Effector memory CD4-positive, alpha-beta T cell (primary cell): Measurements from ENCODE around the gene PAN2.
A peak's percentile ranks its signal among the peaks of the same experiment; 100 is the strongest.
"Not testable (repeated sequence)": the region's sequence is repeated elsewhere in the genome, so short reads cannot be mapped to it uniquely, and the experiment has no call there.

Experiments used
- DNase-seq, 3 donors: peaks; one replicate each; pipeline ENCODE4 v3.0.0-alpha.2; 2020
- H3K27ac ChIP-seq: 2 replicates; pipeline ENCODE4 v1.7.0; 2013; ENCODE audit warnings: mild to moderate bottlenecking, low read length, moderate library complexity; ENCODE audit not compliant: insufficient read depth, poor library complexity, severe bottlenecking
- H3K27me3 ChIP-seq: replicated peaks from 2 replicates; pipeline ENCODE4 v1.7.0; 2013; ENCODE audit warnings: mild to moderate bottlenecking, low read length; ENCODE audit not compliant: insufficient read depth, control insufficient read depth, poor library complexity, severe bottlenecking
- H3K36me3 ChIP-seq: 2 replicates; pipeline ENCODE4 v1.7.0; 2013; ENCODE audit warnings: mild to moderate bottlenecking, low read length, moderate library complexity; ENCODE audit not compliant: control insufficient read depth, insufficient read depth
- H3K4me1 ChIP-seq: 2 replicates; pipeline ENCODE4 v1.7.0; 2013; ENCODE audit warnings: low read length, mild to moderate bottlenecking; ENCODE audit not compliant: control insufficient read depth, insufficient read depth, poor library complexity, severe bottlenecking
- H3K4me3 ChIP-seq: 2 replicates; pipeline ENCODE4 v1.7.0; 2013; ENCODE audit warnings: low read length, low read depth, mild to moderate bottlenecking; ENCODE audit not compliant: insufficient read depth, poor library complexity, severe bottlenecking
- H3K9me3 ChIP-seq: 2 replicates; pipeline ENCODE4 v1.7.0; 2013; ENCODE audit warnings: mild to moderate bottlenecking, low read length, moderate library complexity; ENCODE audit not compliant: control insufficient read depth

Gene PAN2

DNA sequence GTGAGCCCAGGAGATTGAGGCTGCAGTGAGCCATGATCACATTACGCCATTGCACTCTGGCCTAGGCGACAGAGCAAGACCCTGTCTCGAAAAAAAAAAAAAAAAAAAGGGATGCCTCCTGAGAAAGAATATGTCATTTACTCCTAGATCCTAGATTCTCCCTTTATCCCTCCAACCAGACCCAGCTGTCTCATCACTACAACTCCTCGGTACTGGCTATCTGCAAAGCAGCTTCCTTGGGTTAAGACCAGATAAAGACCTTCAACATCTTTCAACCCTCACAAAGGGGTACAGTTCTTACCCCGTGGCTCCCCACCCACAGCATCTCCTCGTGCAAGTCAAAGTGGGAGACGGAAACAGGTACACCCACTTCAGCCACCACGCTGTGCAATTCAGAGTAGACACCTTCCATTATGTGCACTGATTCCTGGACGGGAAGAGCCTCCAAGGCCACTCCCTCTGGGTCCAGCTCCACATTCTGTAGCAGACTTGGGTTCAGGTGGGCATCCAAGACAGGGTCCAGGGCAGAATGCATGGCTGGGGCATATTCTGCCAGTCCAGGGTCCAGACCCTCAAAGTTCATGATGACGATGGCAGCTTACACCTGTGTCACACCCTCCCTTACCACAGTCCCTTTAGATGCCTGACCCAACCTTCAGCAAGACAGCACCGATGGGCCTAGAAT is 1.1 kb downstream of the PAN2 start:
- Histone ChIP-seq H3K27ac (peak overlapping the region; percentile 96), H3K36me3 (peaks cover 6% of the 10 kb centered on the region), H3K4me1 (peaks cover 19% of the 10 kb centered on the region), H3K9me3 (no peaks in the 10 kb centered on the region), H3K4me3 (peak overlapping the region; percentile 54), H3K27me3 (no peaks in the 10 kb centered on the region)
- no peak for DNase-seq

DNA sequence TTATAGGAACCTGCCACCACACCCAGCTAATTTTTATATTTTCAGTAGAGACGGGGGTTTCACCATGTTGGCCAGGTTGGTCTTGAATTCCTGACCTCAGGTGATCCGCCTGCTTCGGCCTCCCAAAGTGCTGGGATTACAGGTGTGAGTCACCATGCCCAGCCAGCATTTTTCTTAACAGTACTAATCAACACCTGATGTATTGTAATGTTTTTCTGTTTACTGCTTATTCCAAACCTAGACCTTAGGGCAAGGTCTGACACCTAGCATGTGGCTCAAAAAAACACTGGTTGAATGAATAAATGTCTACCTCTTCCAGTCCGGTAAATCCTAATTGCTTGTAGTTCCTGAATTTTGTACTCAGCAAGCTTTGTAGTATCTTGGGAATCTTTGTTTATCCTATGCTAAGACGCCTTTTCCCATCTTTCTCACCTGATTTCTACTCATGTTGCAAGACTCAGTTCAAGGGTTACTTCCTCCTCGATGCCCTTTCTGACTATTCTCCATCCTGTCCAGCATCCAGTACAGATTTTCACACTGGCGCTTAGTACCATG is 2.8 kb downstream of the PAN2 start:
- Histone ChIP-seq H3K27me3 (no peaks in the 10 kb centered on the region), H3K27ac (no peak overlapping the region), H3K4me3 (no peak overlapping the region), H3K4me1 (peaks cover 19% of the 10 kb centered on the region), H3K36me3 (peaks cover 18% of the 10 kb centered on the region), H3K9me3 (no peaks in the 10 kb centered on the region)
- DNase-seq, result no peak

GRCh38 chr12:56326533-56326932 is 7.3 kb downstream of the PAN2 start:
- no peak for DNase-seq
- Histone ChIP-seq H3K27me3 (no peaks in the 10 kb centered on the region), H3K4me3 (no peak overlapping the region), H3K27ac (no peak overlapping the region), H3K4me1 (no peaks in the 10 kb centered on the region), H3K36me3 (peaks cover 50% of the 10 kb centered on the region), H3K9me3 (no peaks in the 10 kb centered on the region)

- H3K9me3 ChIP-seq, result no peaks in the 10 kb centered on the region
- H3K36me3 ChIP-seq, result peaks cover 50% of the 10 kb centered on the region
- H3K4me1 ChIP-seq, result no peaks in the 10 kb centered on the region
Observed at GRCh38 chr12:56326126-56326525, 7.7 kb downstream of the PAN2 start.

DNA sequence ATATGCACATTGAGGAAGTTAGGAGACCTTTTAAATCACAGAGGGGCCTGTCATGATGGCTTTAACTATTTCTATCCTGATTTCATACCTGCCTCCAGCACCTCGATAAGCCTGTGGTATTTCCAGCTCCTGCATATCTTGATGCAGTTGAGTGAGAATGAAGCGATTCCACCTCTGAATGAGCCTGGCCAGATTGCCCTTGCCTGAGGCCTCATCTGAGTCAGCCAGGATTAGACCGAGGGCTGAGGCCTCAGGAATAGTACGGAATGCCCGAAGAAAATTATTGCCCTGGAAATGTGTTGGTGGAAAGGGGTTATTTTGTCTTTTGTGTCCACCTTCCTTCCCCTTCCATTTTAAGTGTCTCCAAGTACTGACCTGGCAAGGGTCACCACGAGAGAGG is 9.6 kb downstream of the PAN2 start:
- peaks cover 58% of the 10 kb centered on the region for H3K36me3 ChIP-seq
- no peak for DNase-seq
- H3K27ac ChIP-seq, result no peak overlapping the region
- no peaks in the 10 kb centered on the region for H3K27me3 ChIP-seq
- H3K4me3 ChIP-seq, result no peak overlapping the region
- H3K9me3 ChIP-seq, result no peaks in the 10 kb centered on the region
- no peaks in the 10 kb centered on the region for H3K4me1 ChIP-seq

More at GRCh38 chr12:56326126-56326525, 7.7 kb downstream of the PAN2 start:
- H3K4me3 ChIP-seq, result no peak overlapping the region
- H3K27ac ChIP-seq, result no peak overlapping the region
- H3K27me3 ChIP-seq, result no peaks in the 10 kb centered on the region
- no peak for DNase-seq

DNA sequence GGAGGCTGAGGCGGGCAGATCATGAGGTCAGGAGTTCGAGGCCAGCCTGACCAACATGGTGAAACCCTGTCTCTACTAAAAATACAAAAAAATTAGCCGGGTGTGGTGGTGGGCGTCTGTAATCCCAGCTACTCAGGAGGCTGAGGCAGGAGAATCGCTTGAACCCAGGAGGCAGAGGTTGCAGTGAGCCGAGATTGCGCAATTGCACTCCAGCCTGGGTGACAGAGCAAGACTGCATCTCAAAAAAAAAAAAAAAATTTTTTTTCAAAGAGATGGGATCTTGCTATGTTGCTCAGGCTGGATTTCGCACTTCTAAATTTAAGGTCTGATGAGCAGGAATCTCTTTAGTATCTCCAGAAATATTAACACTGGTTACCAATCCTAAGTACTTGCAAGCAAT is 12.2 kb downstream of the PAN2 start:
- not testable (repeated sequence) for H3K9me3 ChIP-seq, H3K27ac ChIP-seq, DNase-seq, H3K4me3 ChIP-seq, H3K27me3 ChIP-seq, H3K4me1 ChIP-seq
- H3K36me3 ChIP-seq, result peaks cover 42% of the 10 kb centered on the region

DNA sequence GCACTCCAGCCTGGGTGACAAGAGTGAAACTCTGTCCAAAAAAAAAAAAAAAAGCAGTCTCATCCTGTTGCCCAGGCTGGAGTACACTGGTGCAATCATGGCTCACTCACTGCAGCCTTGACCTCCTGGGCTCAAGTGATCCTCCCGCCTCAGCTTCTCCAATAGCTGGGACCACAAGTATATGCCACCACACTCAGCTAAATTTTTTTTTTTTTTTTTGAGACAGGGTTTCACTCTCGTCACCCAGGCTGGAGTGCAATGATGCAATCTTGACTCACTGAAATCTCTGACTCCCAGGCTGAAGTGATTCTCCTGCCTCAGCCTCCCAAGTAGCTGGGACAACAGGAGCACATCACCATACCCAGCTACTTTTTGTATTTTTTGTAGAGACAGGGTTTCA is 12.8 kb downstream of the PAN2 start:
- Histone ChIP-seq H3K27ac (no peak overlapping the region), H3K9me3 (no peaks in the 10 kb centered on the region), H3K4me3 (no peak overlapping the region), H3K36me3 (peaks cover 40% of the 10 kb centered on the region), H3K27me3 (no peaks in the 10 kb centered on the region), H3K4me1 (peaks cover 5% of the 10 kb centered on the region)
- DNase-seq, result no peak

GRCh38 chr12:56317675-56318074 is 16.1 kb downstream of the PAN2 start:
- DNase-seq, result no peak
- Histone ChIP-seq H3K27ac (no peak overlapping the region), H3K4me1 (peaks cover 14% of the 10 kb centered on the region), H3K36me3 (peaks cover 11% of the 10 kb centered on the region), H3K27me3 (no peaks in the 10 kb centered on the region), H3K4me3 (no peak overlapping the region), H3K9me3 (no peaks in the 10 kb centered on the region)

GRCh38 chr12:56315622-56316473 is 18.0 kb downstream of the PAN2 start, which contains the start of gene CNPY2:
CNPY2 (minus strand) TSS chr12:56315988; CDS start chr12:56315217, 771 bp downstream.
- Histone ChIP-seq H3K27ac (peak within 1 kb of the TSS; percentile 93), H3K4me3 (peak within 1 kb of the TSS; percentile 80), H3K4me1 (peaks cover 14% of the 10 kb centered on the region), H3K27me3 (no peaks in the 10 kb centered on the region), H3K9me3 (no peaks in the 10 kb centered on the region), H3K36me3 (peaks cover 11% of the 10 kb centered on the region)
- peak; percentile 83 to 91 (median 91) for DNase-seq

DNA sequence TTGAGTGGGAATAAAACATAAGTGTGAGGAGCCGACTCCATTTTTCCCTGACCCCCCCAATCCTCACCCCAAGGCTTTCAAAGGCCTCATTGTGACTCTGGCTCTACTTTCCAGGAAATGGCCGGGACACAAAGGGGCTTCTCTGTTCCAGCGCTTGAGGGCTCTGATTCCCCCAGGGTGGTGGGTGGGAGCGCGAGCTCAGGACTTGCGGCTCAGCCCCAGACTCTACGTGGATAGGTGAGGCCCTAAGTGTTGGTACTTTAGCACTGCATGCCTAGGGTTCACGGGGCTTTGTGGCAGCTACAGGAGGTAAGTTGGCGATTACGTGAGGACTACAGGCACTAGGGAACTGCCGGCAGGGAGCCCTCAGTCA is 18.6 kb downstream of the PAN2 start:
- peak overlapping the region; percentile 93 for H3K27ac ChIP-seq
- H3K4me1 ChIP-seq, result peaks cover 14% of the 10 kb centered on the region
- DNase-seq, result no peak
- no peaks in the 10 kb centered on the region for H3K9me3 ChIP-seq
- H3K36me3 ChIP-seq, result peaks cover 17% of the 10 kb centered on the region
- peak overlapping the region; percentile 80 for H3K4me3 ChIP-seq
- no peaks in the 10 kb centered on the region for H3K27me3 ChIP-seq
